Measurements from ENCODE around the gene SPTBN4. TPM values are rescaled to one million over a fixed set of nuclear protein-coding genes. Genes with fewer than 3 reads are reported as not detected.

The SPTBN4 gene
- total and polyA plus RNA-seq, 10 donors: 0.30 to 2.3 (median 0.66) TPM

DNA sequence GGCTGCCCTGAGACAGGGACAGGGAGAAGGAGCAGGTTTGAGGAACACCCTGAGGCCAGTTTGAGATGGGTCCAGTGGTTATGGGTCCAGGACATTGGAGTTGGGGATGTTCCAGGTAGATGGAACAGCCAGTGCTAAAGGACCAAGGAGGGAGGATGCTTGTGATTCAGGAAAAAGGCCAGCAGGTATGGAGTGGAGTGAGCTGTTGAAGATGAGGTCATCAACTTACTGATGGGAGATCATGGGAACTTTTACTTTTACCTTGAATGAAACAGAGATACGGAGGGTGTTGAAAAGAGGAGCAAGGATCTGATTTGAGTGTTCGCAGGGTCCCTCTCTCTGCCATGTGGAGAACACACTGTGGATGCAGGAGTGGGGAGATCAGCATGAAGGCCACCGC is 25.5 kb downstream of the SPTBN4 start:
- no peak for TF ChIP-seq POLR2A (IDR thresholded peaks at IDR 0.05)
- TF ChIP-seq POLR2AphosphoS5 (IDR thresholded peaks at IDR 0.05): no peak
- TF ChIP-seq, protein P1, sequence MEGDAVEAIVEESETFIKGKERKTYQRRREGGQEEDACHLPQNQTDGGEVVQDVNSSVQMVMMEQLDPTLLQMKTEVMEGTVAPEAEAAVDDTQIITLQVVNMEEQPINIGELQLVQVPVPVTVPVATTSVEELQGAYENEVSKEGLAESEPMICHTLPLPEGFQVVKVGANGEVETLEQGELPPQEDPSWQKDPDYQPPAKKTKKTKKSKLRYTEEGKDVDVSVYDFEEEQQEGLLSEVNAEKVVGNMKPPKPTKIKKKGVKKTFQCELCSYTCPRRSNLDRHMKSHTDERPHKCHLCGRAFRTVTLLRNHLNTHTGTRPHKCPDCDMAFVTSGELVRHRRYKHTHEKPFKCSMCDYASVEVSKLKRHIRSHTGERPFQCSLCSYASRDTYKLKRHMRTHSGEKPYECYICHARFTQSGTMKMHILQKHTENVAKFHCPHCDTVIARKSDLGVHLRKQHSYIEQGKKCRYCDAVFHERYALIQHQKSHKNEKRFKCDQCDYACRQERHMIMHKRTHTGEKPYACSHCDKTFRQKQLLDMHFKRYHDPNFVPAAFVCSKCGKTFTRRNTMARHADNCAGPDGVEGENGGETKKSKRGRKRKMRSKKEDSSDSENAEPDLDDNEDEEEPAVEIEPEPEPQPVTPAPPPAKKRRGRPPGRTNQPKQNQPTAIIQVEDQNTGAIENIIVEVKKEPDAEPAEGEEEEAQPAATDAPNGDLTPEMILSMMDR (IDR thresholded peaks at IDR 0.05 in 8 of 11, conservative IDR thresholded peaks at IDR 0.05 in 3 of 11): no peak
- Histone ChIP-seq H3K4me1 (peaks cover 0 to 6% (median 2%) of the 10 kb centered on the region in 6 donors), H3K27me3 (replicated peaks in 1 of 7) (peaks cover 0 to 33% (median 8%) of the 10 kb centered on the region in 7 donors), H3K36me3 (no peaks in the 10 kb centered on the region), H3K27ac (no peak overlapping the region), H3K9me3 (no peaks in the 10 kb centered on the region), H3K4me3 (no peak overlapping the region)
- intact Hi-C loops (cut with DNase I; ENCODE audit: low total_unique reads): no loop called here
- DNase-seq: no peak
- 86 to 99% (median 96%) methylated on average over 3 of the region's 3 CpGs for WGBS, 5 donors

DNA sequence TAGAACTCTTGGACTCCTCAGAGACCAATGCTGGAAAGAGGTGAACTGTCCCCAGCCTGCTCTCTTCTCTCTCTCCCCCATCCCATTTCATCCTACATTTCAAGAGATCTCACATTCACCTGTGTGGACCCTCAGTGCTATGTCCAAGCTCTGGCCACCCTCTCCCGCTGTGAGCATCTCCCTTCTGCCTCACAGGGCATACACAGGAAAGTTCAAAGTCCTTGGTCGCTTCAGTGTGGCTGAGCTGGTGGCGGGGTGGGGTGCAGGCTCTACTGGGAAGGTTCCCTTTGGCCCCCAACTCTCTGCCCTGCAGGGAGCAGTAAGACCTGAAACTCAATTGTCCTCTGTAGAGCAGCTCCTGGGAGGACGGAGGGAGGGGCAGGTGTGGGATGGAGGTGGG is 27.0 kb downstream of the SPTBN4 start:
- Histone ChIP-seq H3K27me3 (replicated peaks in 1 of 7) (peaks cover 0 to 18% (median 0%) of the 10 kb centered on the region in 7 donors), H3K36me3 (no peaks in the 10 kb centered on the region), H3K9me3 (no peaks in the 10 kb centered on the region), H3K4me1 (no peaks in the 10 kb centered on the region), H3K4me3 (no peak overlapping the region), H3K27ac (no peak overlapping the region)
- 50 to 62% (median 53%) methylated on average over 4 of the region's 4 CpGs for WGBS, 5 donors
- DNase-seq: no peak
- no peak for TF ChIP-seq POLR2AphosphoS5 (IDR thresholded peaks at IDR 0.05)
- TF ChIP-seq, protein P1 (IDR thresholded peaks at IDR 0.05 in 8 of 11, conservative IDR thresholded peaks at IDR 0.05 in 3 of 11): no peak
- no peak for TF ChIP-seq POLR2A (IDR thresholded peaks at IDR 0.05)
- intact Hi-C loops (cut with DNase I; ENCODE audit: low total_unique reads): no loop called here

DNA sequence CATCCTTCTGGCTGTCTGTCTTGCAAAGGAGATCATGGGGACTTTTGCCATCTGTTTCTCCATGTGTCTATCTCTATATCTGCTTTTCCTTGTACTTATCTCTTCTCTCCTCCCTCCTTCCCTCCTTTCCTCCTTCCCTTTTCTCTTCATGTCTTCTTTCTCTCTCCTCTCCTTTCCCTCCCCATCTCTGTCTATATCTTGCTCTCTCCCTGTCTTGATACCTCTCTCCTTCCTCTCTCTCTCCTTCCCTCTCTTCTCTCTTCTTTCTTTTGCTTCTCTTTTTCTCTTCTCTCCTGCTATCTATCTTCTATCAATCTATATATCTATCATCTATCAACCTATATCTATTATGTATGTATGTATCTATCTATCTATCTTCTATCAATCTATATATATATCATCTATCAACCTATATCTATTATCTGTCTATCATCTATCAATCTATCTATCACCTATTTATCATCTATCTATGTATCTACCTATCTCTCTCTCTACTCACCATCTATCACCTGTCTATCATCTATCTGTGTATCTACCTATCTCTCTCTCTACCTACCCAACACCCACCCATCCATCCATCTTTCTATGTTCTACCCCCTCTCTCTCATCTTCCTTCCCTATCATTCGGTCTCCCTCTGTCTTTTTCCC is 27.5 kb downstream of the SPTBN4 start:
- intact Hi-C loops (cut with DNase I; ENCODE audit: low total_unique reads): no loop called here
- DNase-seq: no peak
- Histone ChIP-seq H3K36me3 (no peaks in the 10 kb centered on the region), H3K4me1 (no peaks in the 10 kb centered on the region), H3K27me3 (replicated peaks in 1 of 7) (peaks cover 0 to 13% (median 0%) of the 10 kb centered on the region in 7 donors), H3K27ac (no peak overlapping the region), H3K9me3 (no peaks in the 10 kb centered on the region), H3K4me3 (no peak overlapping the region)
- TF ChIP-seq POLR2AphosphoS5 (IDR thresholded peaks at IDR 0.05) (no peak), POLR2A (IDR thresholded peaks at IDR 0.05) (no peak)
- TF ChIP-seq, protein P1 (IDR thresholded peaks at IDR 0.05 in 8 of 11, conservative IDR thresholded peaks at IDR 0.05 in 3 of 11): no peak
- 56 to 79% (median 67%) methylated on average over 1 of the region's 1 CpG for WGBS, 5 donors

DNA sequence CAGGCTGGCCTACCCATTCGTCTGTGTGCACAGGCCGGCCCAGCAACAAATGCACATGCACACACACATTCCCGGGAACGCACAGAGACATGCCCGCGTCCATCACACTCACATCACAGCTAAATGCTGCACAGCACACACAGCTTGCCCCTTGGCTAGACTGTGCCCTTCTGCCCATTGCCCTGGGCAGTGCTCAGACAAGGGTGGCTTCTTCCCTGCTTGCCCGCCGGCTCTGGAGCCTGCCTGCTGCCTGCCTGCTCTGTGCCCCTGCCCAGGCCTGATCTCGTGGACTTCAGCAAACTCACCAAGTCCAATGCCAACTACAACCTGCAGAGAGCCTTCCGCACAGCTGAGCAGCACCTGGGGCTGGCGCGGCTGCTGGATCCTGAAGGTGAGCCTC is 30.4 kb downstream of the SPTBN4 start:
- intact Hi-C loops (cut with DNase I; ENCODE audit: low total_unique reads): no loop called here
- Histone ChIP-seq H3K4me3 (no peak overlapping the region), H3K4me1 (no peaks in the 10 kb centered on the region), H3K27ac (no peak overlapping the region), H3K27me3 (replicated peaks in 1 of 7) (peaks cover 0 to 18% (median 0%) of the 10 kb centered on the region in 7 donors), H3K9me3 (no peaks in the 10 kb centered on the region), H3K36me3 (no peaks in the 10 kb centered on the region)
- TF ChIP-seq, protein P1 (IDR thresholded peaks at IDR 0.05 in 8 of 11, conservative IDR thresholded peaks at IDR 0.05 in 3 of 11): no peak
- TF ChIP-seq POLR2A (IDR thresholded peaks at IDR 0.05): no peak
- TF ChIP-seq POLR2AphosphoS5 (IDR thresholded peaks at IDR 0.05): no peak
- WGBS, 5 donors: 88 to 95% (median 90%) methylated on average over 12 of the region's 12 CpGs
- DNase-seq: no peak
